Measurements from ENCODE around the gene OR1N1. TPM values are rescaled to one million over a fixed set of nuclear protein-coding genes. Genes with fewer than 3 reads are reported as not detected.

The OR1N1 gene
- total RNA-seq, 2 donors from 2014 or later = not detected

DNA sequence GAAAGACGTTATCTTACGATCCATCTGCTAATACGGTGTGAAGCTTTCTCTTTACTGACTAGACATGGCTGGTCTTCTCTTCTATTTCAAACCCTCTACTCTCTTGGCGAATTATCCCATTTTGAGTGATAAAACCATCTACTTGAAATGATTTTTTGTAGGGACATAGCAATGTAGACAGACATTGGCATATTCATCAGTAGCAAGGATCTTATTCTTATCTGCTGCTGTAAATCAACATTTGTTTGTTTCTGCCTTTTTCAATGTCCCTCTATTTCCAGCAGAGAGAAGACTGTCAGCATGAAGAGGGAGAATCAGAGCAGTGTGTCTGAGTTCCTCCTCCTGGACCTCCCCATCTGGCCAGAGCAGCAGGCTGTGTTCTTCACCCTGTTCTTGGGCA is 8.3 kb downstream of the OR1N1 start, which contains the start of gene OR1J4:
OR1J4 (plus strand) TSS at position 301 of the 400 bp plus-strand sequence; CDS start at position 301, 0 bp downstream.
- ATAC-seq (peak in 1 of 2 donors; percentile 28), DNase-seq (ENCODE audit: low spot score) (no peak)
- no peaks in the 10 kb centered on the region for H3K4me1 Mint-ChIP-seq (ENCODE audit: low read depth in 2 of 2)
- no peak within 1 kb of the TSS for H3K27ac Mint-ChIP-seq
- no peak within 1 kb of the TSS for H3K4me3 Mint-ChIP-seq
- no peaks in the 10 kb centered on the region for H3K9me3 Mint-ChIP-seq
- peaks cover 14 to 25% of the 10 kb centered on the region in 2 donors for H3K27me3 Mint-ChIP-seq
- no peaks in the 10 kb centered on the region for H3K36me3 Mint-ChIP-seq

DNA sequence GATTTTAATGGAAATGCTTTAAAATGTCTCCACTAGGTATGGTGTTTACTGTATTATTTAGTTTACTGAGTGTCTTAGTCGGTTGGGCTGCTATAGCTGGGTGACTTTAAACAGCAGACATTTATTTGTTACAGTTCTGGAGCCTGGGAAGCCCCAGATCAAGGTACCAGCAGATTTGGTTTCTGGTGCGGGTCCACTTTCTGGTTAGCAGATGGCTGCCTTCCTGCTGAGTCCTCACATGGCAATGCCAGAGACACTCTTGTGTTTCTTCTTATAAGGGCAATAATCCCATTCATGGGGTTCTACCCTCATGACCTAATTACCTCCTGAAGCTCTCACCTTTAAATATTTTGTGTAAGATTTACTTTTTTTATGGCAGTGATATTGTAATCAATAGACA is 8.9 kb downstream of the OR1N1 start:
- DNase-seq (ENCODE audit: low spot score) = no peak
- Mint-ChIP-seq H3K4me3 (no peak overlapping the region), H3K27me3 (peaks cover 10 to 22% of the 10 kb centered on the region in 2 donors), H3K9me3 (no peaks in the 10 kb centered on the region), H3K27ac (no peak overlapping the region), H3K36me3 (no peaks in the 10 kb centered on the region), H3K4me1 (ENCODE audit: low read depth in 2 of 2) (no peaks in the 10 kb centered on the region)
- ATAC-seq = no peak

DNA sequence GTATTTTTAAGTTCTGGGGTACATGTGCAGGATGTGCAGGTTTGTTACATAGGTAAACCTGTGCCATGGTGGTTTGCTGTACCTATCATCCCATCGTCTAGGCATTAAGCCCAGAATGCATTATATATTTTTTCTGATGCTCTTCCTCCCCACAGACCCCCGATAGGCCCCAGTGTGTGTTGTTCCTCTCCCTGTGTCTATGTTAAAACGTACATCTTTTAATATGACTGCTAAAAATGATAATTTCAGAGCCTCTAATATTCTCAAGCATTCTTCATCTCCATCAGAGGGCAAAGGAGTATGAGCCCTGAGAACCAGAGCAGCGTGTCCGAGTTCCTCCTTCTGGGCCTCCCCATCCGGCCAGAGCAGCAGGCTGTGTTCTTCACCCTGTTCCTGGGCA is 16.6 kb downstream of the OR1N1 start, which contains the start of gene OR1J2:
OR1J2 (plus strand) TSS at position 301 of the 400 bp plus-strand sequence; CDS start at position 301, 0 bp downstream.
- Mint-ChIP-seq H3K36me3 (no peaks in the 10 kb centered on the region), H3K27ac (no peak within 1 kb of the TSS), H3K9me3 (no peaks in the 10 kb centered on the region), H3K4me1 (ENCODE audit: low read depth in 2 of 2) (no peaks in the 10 kb centered on the region), H3K27me3 (peaks cover 30 to 32% of the 10 kb centered on the region in 2 donors), H3K4me3 (no peak within 1 kb of the TSS)
- DNase-seq (ENCODE audit: low spot score) (no peak), ATAC-seq (no peak)

GRCh38 chr9:122506964-122507363 is 20.1 kb downstream of the OR1N1 start:
- no peaks in the 10 kb centered on the region for H3K36me3 Mint-ChIP-seq
- H3K27me3 Mint-ChIP-seq = peaks cover 28 to 33% of the 10 kb centered on the region in 2 donors
- ATAC-seq = no peak
- H3K9me3 Mint-ChIP-seq = no peaks in the 10 kb centered on the region
- DNase-seq (ENCODE audit: low spot score) = no peak
- H3K4me1 Mint-ChIP-seq (ENCODE audit: low read depth in 2 of 2) = no peaks in the 10 kb centered on the region
- H3K27ac Mint-ChIP-seq = no peak overlapping the region
- no peak overlapping the region for H3K4me3 Mint-ChIP-seq

DNA sequence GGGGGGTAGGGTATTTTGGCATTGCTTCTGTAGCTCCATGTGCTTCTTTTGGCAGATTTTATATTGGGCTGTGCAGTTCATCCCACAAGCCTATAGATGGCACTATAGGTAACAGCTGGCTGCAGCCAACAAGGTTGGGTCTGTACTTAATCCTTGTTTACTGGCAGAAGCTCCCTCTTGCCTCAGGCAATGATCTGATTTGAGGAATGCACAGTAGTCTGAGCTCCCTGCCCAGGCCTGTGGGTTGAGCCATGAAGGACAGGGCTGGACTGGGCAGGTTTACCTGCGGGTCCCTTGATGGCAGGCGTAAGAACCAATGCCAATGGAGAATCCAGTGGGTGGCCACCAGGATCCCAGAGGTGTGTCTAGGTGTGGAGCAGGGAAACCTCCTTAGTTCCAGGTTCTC is 28.2 kb downstream of the OR1N1 start:
- no peaks in the 10 kb centered on the region for H3K36me3 Mint-ChIP-seq
- DNase-seq (ENCODE audit: low spot score) (no peak), ATAC-seq (no peak)
- H3K27ac Mint-ChIP-seq = no peak overlapping the region
- H3K9me3 Mint-ChIP-seq = no peaks in the 10 kb centered on the region
- H3K4me1 Mint-ChIP-seq (ENCODE audit: low read depth in 2 of 2) = no peaks in the 10 kb centered on the region
- no peak overlapping the region for H3K4me3 Mint-ChIP-seq
- H3K27me3 Mint-ChIP-seq = peaks cover 26 to 35% of the 10 kb centered on the region in 2 donors

DNA sequence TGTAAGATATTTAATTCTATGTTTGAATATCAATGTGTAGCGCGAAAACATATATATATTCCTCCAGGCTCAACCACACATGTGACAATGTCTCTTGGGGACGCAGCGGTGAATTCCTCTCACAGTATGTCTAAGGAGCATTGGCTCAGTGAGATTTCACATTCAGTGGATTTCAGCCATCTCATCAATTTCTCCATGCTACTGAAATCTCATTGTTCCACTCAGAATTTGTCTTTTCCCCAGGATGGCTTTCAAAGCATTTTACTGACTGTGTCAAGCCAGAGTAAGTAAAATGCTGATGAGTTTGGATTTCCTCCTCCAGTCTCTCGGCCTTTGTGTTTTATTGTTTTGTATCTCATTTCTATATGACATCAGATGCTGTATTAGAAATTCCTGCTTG is 48.0 kb downstream of the OR1N1 start:
- Mint-ChIP-seq H3K4me1 (ENCODE audit: low read depth in 2 of 2) (no peaks in the 10 kb centered on the region), H3K36me3 (no peaks in the 10 kb centered on the region), H3K9me3 (no peaks in the 10 kb centered on the region), H3K27me3 (peaks cover 29 to 49% of the 10 kb centered on the region in 2 donors), H3K4me3 (no peak overlapping the region), H3K27ac (no peak overlapping the region)
- ATAC-seq (no peak), DNase-seq (ENCODE audit: low spot score) (no peak)

- Mint-ChIP-seq H3K9me3 (no peaks in the 10 kb centered on the region), H3K36me3 (no peaks in the 10 kb centered on the region), H3K27ac (no peak within 1 kb of the TSS), H3K27me3 (peaks cover 31 to 53% of the 10 kb centered on the region in 2 donors), H3K4me1 (ENCODE audit: low read depth in 2 of 2) (no peaks in the 10 kb centered on the region), H3K4me3 (no peak within 1 kb of the TSS)
- DNase-seq (ENCODE audit: low spot score) = no peak
- no peak for ATAC-seq
Observed at GRCh38 chr9:122477826-122478225, 49.3 kb downstream of the OR1N1 start, which contains the start of gene OR1J1. OR1J1 (minus strand) TSS chr9:122477926; CDS start chr9:122477926, 0 bp downstream.

- H3K27ac Mint-ChIP-seq = no peak overlapping the region
- no peak overlapping the region for H3K4me3 Mint-ChIP-seq
- ATAC-seq = peak in 1 of 2 donors; percentile 41
- H3K4me1 Mint-ChIP-seq (ENCODE audit: low read depth in 2 of 2) = no peaks in the 10 kb centered on the region
- peaks cover 28 to 48% of the 10 kb centered on the region in 2 donors for H3K27me3 Mint-ChIP-seq
- H3K9me3 Mint-ChIP-seq = no peaks in the 10 kb centered on the region
- H3K36me3 Mint-ChIP-seq = no peaks in the 10 kb centered on the region
- no peak for DNase-seq (ENCODE audit: low spot score)
Observed at GRCh38 chr9:122477346-122477745, 49.7 kb downstream of the OR1N1 start.

Other genes starting within 250 kb of the OR1N1 start
- gene PTGS1, start 156.3 kb downstream of the OR1N1 start, total RNA-seq = under 1 TPM; 0.69 to 0.89 TPM
- gene OR1J1, start 49.4 kb downstream of the OR1N1 start, total RNA-seq = not detected
- not detected for gene OR1J2, start 16.5 kb downstream of the OR1N1 start, total RNA-seq
- not detected for gene OR1J4, start 8.2 kb downstream of the OR1N1 start, total RNA-seq
- gene OR1N2, start 25.8 kb upstream of the OR1N1 start, total RNA-seq = not detected
- under 1 TPM in 1 of 2 donors, not detected in 1; 0.45 TPM for gene OR1L8, start 56.1 kb upstream of the OR1N1 start, total RNA-seq
- gene OR1Q1, start 87.4 kb upstream of the OR1N1 start, total RNA-seq = not detected
- gene OR1B1, start 130.3 kb upstream of the OR1N1 start, total RNA-seq = not detected
- gene OR1L1, start 134.4 kb upstream of the OR1N1 start, total RNA-seq = not detected
- not detected for gene OR1L3, start 147.8 kb upstream of the OR1N1 start, total RNA-seq
- not detected for gene OR1L4, start 196.7 kb upstream of the OR1N1 start, total RNA-seq
- gene OR1L6, start 215.0 kb upstream of the OR1N1 start, total RNA-seq = not detected

Measured in natural killer cell treated with Interleukin-12 subunit alpha and Interleukin-12 subunit beta and Interleukin-15 and Interleukin-18, amount 100 ng/mL, for 72 hours (primary cell).